LNCAP (cell line): Measurements from ENCODE around the gene MCF2L2.

Source experiments
- TF ChIP-seq, protein P1 (sequence below): fragments of 450-650 bp; IDR thresholded peaks from 2 replicates; pipeline ENCODE4 v1.5.1; 2017; ENCODE audit warnings: mild to moderate bottlenecking

Gene MCF2L2

DNA sequence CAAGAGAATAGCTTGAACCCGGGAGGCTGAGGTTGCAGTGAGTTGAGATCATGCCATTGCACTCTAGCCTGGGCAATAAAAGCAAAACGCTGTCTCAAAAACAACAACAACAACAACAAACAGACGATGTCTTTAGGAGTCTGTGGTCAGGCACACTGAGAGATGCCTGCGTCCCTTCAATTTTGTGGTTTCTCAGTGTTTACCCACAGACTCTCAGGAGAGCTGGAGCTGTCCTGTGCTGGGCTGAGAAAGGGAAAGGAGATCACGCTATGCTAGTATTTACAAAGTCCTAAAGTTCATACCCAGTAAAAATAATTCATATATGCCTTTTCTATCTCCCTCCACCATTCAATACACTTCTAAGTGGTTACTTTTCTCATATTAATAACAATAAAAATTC lies 272.2 kb downstream of the MCF2L2 start:
- TF ChIP-seq, protein P1, sequence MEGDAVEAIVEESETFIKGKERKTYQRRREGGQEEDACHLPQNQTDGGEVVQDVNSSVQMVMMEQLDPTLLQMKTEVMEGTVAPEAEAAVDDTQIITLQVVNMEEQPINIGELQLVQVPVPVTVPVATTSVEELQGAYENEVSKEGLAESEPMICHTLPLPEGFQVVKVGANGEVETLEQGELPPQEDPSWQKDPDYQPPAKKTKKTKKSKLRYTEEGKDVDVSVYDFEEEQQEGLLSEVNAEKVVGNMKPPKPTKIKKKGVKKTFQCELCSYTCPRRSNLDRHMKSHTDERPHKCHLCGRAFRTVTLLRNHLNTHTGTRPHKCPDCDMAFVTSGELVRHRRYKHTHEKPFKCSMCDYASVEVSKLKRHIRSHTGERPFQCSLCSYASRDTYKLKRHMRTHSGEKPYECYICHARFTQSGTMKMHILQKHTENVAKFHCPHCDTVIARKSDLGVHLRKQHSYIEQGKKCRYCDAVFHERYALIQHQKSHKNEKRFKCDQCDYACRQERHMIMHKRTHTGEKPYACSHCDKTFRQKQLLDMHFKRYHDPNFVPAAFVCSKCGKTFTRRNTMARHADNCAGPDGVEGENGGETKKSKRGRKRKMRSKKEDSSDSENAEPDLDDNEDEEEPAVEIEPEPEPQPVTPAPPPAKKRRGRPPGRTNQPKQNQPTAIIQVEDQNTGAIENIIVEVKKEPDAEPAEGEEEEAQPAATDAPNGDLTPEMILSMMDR: no peak

- TF ChIP-seq, protein P1: no peak
Observed at GRCh38 chr3:183155499-183155898, 272.9 kb downstream of the MCF2L2 start.

DNA sequence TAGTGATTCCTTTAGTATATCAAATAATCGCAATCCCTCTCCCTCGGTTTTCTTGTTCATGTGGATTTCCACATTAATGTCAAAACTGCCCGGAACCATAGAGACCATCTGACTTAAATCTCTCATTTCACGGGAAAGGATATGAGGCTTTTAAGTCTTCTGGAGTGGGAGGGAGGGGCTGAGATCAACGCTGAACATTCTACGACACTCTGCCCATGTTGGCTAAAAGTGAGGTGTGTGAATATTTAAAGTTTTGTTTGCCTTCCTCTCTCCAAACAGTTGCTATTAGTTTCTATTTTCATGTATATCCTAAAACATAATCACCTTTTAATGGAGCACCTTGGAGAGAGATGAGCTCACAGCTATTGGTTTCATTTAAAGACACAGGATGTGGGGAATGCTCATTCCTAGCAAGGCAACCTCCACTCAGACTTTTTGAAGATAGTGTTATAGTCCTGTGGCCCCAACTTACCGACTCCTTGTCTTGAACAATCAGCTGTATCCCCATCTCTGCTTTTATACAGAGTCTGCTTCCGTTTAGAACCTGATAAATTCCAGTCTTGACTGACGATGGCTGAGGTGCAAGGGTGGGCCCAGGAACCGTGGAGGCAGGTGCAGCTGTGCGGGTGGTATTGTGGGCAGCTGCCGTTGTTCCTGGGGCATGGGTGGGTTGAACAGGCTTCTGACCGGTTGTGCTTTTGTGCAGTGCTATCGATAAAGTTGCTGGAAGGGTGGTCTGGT lies 275.0 kb downstream of the MCF2L2 start:
- TF ChIP-seq, protein P1: no peak

GRCh38 chr3:183151821-183152351 lies 276.5 kb downstream of the MCF2L2 start:
- TF ChIP-seq, protein P1: no peak

GRCh38 chr3:183151086-183151485 lies 277.3 kb downstream of the MCF2L2 start:
- TF ChIP-seq, protein P1: no peak

GRCh38 chr3:183149915-183150750 lies 278.3 kb downstream of the MCF2L2 start:
- TF ChIP-seq, protein P1: no peak

GRCh38 chr3:183148056-183148455 lies 280.4 kb downstream of the MCF2L2 start:
- TF ChIP-seq, protein P1: no peak
